GM19043 (cell line): ENCODE data around the gene CARD16.

ENCODE experiments used
- ATAC-seq: cut with Tn5 transposase; IDR thresholded peaks from one replicate; pipeline ENCODE4 v1.9.1; 2021; ENCODE audit warnings: low read depth; ENCODE audit not compliant: unreplicated experiment

Gene CARD16

GRCh38 chr11:105051559-105051958, 6.4 kb upstream of the CARD16 start:
- no peak for ATAC-seq

GRCh38 chr11:105049481-105049880, 4.3 kb upstream of the CARD16 start:
- no peak for ATAC-seq

- ATAC-seq: no peak
Measured at GRCh38 chr11:105046898-105047579, 1.9 kb upstream of the CARD16 start.

GRCh38 chr11:105045676-105046296, 651 bp upstream of the CARD16 start:
- no peak for ATAC-seq

GRCh38 chr11:105042178-105042577, 3.0 kb downstream of the CARD16 start:
- no peak for ATAC-seq

GRCh38 chr11:105040703-105041102, 4.4 kb downstream of the CARD16 start:
- no peak for ATAC-seq

GRCh38 chr11:105034813-105035620, 10.1 kb downstream of the CARD16 start, which contains the start of gene CASP1:
TSS of gene CASP1 (minus strand) at chr11:105035144. CDS start at chr11:105035113, 31 bp downstream.
- ATAC-seq: peak; percentile 95

GRCh38 chr11:105034388-105034787, 10.7 kb downstream of the CARD16 start:
- peak; percentile 2 for ATAC-seq

GRCh38 chr11:105033781-105034180, 11.4 kb downstream of the CARD16 start:
- ATAC-seq: no peak

- no peak for ATAC-seq
Measured at GRCh38 chr11:105033343-105033742, 11.8 kb downstream of the CARD16 start.

- no peak for ATAC-seq
Measured at GRCh38 chr11:105032495-105032894, 12.6 kb downstream of the CARD16 start.

GRCh38 chr11:105027678-105028077, 17.5 kb downstream of the CARD16 start:
- no peak for ATAC-seq

GRCh38 chr11:105024394-105024793, 20.7 kb downstream of the CARD16 start:
- ATAC-seq: no peak

GRCh38 chr11:105023003-105023402, 22.1 kb downstream of the CARD16 start, which contains the start of gene CASP5:
TSS of gene CASP5 (minus strand) at chr11:105023168. CDS start at chr11:105023136, 32 bp downstream.
- no peak for ATAC-seq

- ATAC-seq: no peak
Measured at GRCh38 chr11:105022527-105022926, 22.6 kb downstream of the CARD16 start.

GRCh38 chr11:105007463-105007862, 37.7 kb downstream of the CARD16 start:
- no peak for ATAC-seq

GRCh38 chr11:105005451-105005845, 39.7 kb downstream of the CARD16 start:
- no peak for ATAC-seq

- ATAC-seq: no peak
Measured at GRCh38 chr11:105004021-105004420, 41.1 kb downstream of the CARD16 start.

- no peak for ATAC-seq
Measured at GRCh38 chr11:105003151-105003550, 42.0 kb downstream of the CARD16 start.

GRCh38 chr11:105000797-105001196, 44.3 kb downstream of the CARD16 start:
- peak; percentile 83 for ATAC-seq

GRCh38 chr11:105000167-105000566, 45.0 kb downstream of the CARD16 start:
- no peak for ATAC-seq
